ENCODE results near the gene EVA1A.

Gene EVA1A

DNA sequence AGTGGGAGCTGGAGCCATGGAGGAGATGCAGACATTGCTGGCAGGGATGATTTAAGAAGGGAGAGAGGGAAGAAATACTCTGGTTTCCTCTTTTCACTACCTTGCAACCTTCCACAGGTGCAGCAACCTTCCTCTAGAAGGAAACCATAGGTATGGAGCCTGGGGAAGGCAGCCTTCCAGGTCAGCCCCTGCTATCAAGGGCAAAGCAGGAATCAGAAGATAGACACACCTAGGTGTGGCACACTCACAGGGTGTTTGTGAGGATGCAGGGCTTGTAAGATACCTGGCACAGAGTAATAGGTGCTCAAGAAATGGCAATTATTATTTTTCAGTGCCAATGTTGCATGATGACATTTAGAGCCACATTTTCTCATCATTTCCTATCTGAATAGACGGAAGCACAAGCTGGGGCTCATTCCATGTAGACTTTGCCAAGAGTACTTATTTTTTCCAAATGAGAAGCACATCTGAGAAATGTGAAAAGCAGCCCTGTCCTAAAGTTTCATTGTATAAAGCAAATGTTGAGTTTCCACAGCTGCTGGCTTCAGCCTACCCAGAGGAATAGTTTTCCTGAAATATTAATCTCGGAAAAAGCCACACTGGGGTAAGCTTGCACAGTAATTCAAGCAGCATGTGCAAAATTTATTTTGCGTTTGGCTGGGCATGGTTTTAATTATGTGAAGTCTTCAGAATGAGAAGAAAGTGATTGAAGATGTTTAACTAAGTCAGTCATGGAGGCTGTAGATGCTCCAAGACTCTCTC is 20.6 kb downstream of the EVA1A start:
- DNase-seq: no peak

- DNase-seq: no peak
These were observed 21.9 kb downstream of the EVA1A start for GRCh38 chr2:75538521-75539490.

DNA sequence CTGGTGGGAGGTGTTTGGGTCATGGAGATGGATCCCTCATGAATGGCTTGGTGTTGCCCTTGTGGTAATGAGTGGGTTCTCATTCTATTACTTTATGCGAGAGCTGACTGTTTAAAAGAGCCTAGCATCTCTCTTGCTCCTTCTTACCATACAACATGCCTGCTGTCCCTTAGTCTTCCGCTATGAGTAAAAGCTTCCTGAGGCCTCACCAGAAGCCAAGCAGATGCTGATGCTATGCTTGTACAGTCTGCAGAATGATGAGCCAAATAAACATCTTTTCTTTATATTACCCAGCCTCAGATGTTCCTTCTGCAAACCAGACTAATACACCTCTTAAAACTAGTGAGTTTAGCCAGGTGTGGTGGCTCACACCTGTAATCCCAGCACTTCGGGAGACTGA is 23.1 kb downstream of the EVA1A start:
- no peak for DNase-seq

DNA sequence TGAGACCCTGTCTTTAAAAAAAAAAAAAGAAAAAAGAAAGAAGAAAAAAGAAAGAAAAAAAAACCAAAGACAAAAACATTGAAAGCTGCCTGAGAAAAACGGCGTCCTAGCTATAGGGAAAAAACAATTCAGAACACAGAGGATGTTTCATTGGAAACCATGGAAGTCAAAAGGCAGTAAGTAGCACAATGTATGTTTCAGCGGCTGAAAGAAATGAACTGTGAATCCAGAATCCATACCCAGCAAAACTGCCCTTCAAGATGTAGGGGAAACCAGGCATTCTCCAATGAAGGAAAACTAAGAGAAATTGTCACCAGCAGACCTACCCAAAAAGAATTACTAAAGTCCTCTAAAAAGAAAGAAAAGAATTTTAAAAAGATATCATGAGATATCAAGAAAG is 27.6 kb downstream of the EVA1A start:
- DNase-seq: no peak

DNA sequence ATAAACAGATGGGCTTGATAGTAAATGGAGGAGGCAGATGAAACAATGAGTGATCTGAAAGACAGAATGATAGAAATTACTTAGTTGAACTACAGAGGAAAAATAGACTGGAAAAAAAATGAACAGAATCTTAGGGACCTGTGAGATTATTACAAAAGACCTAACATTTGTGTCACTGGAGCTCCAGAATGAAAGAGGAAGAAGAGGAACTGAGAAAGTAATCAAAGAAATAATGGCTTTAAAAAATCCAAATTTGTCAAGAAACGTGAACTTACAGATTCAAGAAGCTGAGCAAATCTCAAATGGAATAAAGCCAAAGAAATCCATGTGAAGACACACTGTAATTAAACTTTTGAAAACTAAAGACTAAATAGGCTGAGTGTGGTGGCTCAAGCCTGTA is 28.3 kb downstream of the EVA1A start:
- no peak for DNase-seq

- no peak for DNase-seq
These were observed 32.3 kb downstream of the EVA1A start for GRCh38 chr2:75528221-75528977.

DNA sequence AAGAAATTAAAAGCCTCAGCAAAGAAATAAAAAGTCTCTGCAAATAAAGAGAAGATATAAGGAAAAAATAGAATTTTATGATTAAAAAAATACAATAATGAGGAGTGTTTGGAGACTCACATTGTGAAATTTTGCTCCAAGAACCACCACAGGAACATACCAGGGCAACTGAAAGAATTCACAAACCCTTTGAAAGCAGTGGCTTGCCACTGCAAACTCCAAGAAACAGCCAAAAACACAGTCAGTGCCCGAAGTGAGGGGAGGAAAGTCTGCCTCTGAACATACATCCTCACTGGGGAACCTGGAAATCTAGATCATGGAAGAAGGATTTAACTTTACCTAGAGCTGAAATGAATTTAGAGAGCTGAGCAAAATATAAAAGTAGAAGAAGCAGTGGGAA is 33.1 kb downstream of the EVA1A start:
- no peak for DNase-seq

- no peak for DNase-seq
These were observed 33.9 kb downstream of the EVA1A start for GRCh38 chr2:75526842-75527241.

DNA sequence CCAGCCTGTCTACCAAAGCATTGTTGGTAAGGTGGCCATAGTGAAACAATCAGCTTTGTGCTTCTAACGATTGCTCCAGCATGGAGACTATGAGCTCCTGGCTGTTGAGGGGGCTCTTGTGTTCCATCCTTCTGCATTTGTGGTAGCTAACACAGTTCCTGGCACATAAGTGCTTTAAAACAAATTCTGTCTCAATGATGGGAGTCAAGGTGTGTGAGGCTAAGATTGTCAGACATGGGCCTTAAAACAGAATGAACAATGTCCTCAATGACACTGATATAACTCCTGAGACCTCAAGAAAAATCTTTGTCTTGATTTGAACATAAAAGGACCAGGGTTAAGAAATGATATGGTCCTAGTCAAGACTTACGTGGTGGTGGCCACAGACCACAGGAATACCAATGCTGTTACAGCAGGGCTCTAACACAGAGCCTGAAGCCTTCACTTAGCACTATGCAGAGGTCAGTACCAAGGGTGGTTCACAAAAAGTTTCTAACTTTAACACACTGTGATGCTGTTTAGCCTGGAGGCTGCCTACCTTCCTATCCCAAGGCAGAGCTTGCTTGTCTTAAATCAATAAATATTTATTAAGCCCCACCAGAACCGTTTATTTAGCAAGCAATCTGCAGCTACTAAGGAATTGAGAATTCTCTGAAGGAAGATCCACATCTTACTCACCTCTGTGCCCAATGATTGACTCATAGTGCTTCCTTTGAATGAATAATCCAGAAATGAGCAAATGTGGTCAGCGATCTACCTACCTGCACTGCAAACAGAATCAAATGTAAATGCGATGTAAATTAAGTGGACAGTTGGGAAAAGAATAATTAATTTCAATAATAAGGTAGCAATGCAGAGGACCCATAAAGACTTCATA is 35.1 kb downstream of the EVA1A start:
- DNase-seq: no peak

GRCh38 chr2:75524276-75524911 is 36.3 kb downstream of the EVA1A start:
- DNase-seq: no peak

DNA sequence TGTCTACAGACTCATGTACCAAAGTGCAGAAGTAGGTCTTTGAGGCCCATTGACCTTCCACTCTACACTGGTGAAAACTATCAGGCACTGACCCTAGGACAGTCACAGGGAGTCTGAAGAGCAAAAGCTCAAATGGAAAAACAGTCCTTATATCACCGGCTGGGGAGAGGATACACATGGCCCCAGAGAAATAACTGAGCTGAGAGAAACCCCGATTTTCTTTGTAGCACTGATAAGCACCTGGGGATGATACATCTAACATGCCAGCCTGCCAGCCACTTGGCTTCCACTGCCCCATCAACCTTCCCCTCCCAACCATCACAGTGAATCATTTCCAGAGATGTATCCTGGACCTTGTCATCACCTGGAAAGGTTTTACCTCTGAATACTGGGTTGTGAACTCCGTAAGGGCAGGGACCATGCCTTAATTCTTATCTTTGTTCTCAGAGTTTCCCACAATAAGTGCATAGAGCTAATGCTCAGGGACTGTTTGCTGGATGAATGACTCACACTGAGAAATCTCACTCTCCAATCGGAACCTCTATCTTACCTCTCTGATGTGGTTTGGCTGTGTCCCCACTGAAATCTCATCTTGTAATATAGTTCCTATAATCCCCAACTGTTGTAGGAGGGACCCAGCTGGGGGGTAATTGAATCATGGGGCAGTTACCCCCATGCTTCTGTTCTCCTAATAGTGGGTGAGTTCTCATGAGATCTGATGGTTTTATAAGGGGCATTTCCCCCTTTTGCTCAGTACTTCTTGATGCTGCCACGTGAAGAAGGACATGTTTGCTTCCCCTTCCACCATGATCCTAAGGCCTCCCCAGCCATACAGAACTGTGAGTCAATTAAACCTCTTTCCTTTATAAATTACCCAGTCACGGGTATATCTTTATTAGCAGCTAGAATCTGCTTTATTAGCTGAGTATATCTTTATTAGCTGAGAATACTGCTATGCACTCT is 37.1 kb downstream of the EVA1A start:
- DNase-seq: no peak

- no peak for DNase-seq
These were observed 38.0 kb downstream of the EVA1A start for GRCh38 chr2:75522543-75523312.

GRCh38 chr2:75521225-75521872 is 39.4 kb downstream of the EVA1A start:
- DNase-seq: no peak

DNA sequence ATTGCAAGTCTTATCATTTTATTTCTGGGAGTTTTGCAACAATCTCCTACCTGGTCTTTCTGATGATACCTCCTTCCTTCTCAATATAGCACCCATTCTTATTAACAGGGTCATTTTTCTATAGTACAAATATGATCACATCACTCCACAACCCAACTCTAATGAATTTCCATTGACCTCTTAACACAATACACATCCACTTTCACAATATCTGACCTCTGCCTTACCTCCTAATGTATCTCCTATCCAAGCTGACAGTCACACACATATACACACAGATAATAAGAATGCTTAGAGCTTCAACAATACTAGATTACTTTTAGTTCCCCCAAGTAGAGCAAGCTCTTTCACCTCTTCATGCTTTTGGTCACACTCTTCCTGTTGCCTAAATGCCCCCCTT is 40.9 kb downstream of the EVA1A start:
- no peak for DNase-seq

DNA sequence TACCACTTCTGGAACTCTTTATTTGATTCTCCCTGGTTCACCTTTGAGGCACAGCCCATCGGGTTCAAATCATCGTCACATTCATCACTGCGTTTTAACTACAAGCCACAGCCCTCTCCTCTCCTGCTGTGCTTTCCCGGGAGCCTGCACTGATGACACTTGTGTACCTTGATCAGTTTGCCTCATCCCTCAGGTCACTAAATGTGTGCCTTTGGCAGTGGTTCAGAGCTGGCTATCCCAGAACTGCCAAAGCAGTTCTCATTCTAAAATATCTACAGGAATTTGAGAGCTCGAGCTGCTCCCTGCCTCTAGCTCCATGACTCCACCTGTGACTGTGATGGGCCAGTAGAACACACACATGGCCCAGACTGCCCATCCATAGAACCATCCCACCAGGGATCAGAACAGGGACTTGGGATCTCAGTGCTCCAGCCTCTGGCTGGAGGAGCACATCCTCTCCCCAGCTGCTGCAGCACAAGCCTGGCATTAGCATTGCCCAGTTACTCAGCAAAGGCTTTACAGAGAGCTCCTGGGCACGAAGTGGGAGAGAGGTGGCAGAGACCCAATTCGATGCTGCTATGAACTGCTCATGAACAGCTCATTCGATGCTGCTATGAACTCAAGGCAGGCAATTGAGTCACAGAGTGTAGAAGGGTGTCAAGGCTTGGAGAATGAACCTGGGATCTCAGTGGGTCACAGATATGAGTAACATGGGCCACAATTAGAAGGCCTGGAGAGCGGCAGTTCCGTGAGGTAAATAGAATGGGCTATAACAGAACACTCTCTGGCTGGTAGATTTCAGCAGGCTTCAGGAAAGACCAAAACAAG is 41.9 kb downstream of the EVA1A start:
- DNase-seq: no peak

DNA sequence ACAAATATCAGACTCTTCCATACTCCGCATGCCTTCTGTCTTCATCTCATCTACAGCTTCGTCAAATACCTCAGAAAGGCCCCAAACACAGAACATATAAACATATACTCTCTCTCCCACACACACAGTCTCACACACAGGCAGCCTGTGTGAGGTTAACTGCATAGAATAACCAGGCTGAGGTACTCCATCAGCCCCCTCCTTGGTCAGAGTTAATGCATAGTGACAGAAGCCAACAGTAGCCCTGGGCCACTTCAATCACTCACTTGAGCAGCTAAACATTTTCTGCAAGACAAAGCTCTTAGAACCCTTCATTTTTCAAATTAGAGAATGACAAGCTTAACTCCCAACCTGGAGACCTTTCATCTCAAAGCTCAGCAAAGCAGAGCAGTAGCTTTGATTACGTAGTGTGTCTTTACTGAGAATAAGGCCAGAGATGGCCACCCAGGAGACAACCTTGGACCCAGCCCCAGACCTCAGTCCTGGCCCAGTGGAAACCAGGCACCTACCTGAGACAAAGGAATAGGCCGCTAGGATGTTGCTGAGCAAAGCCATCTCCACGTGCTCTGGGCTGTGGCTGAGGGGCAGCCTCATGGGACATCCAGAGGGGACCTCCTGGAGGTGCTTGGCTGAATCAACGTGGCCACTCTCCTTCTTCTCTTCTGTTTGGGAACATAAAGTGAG is 43.0 kb downstream of the EVA1A start:
- DNase-seq: no peak
